Progenitor cell of endocrine pancreas (in vitro differentiated cells): ENCODE results near the gene PFAS. TPM values are rescaled to one million over a fixed set of nuclear protein-coding genes. Genes with fewer than 3 reads are reported as not detected.
A peak's percentile ranks its signal among the peaks of the same experiment; 100 is the strongest.

Experiments
- DNase-seq: peaks from one replicate; pipeline ENCODE4 v3.0.0; 2021; ENCODE audit warnings: low spot score; ENCODE audit not compliant: unreplicated experiment
- H3K27ac Mint-ChIP-seq: 2 replicates; pipeline ENCODE4 v1.8.0; 2021; ENCODE audit warnings: mild to moderate bottlenecking, moderate library complexity, mixed read lengths
- H3K27me3 Mint-ChIP-seq: 2 replicates; pipeline ENCODE4 v1.8.0; 2021; ENCODE audit warnings: mixed read lengths
- H3K36me3 Mint-ChIP-seq: 2 replicates; pipeline ENCODE4 v1.8.0; 2022; ENCODE audit warnings: mixed read lengths; ENCODE audit not compliant: insufficient read depth
- H3K4me1 Mint-ChIP-seq: 2 replicates; pipeline ENCODE4 v1.8.0; 2021; ENCODE audit warnings: low read depth, mixed read lengths
- H3K4me3 Mint-ChIP-seq: 2 replicates; pipeline ENCODE4 v1.8.0; 2021; ENCODE audit warnings: low read depth, mild to moderate bottlenecking, moderate library complexity, mixed read lengths
- H3K9me3 Mint-ChIP-seq: 2 replicates; pipeline ENCODE4 v1.8.0; 2021; ENCODE audit warnings: low read depth, mixed read lengths
- total RNA-seq: library from RNA; stranded (reverse); gene quantifications from 2 replicates; pipeline ENCODE4 v1.2.1, GENCODE V29; 2021
- TF ChIP-seq, protein P1 (sequence below): fragments of 200-600 bp; sonication (generic); IDR thresholded peaks from one replicate; pipeline ENCODE4 v1.5.0; 2021; ENCODE audit warnings: antibody characterized with exemption, mild to moderate bottlenecking; ENCODE audit not compliant: unreplicated experiment

Gene PFAS
- total RNA-seq, 1 donor from 2014 or later = 110 TPM

- peaks cover 12% of the 10 kb centered on the region for H3K4me1 Mint-ChIP-seq
- TF ChIP-seq, protein P1, sequence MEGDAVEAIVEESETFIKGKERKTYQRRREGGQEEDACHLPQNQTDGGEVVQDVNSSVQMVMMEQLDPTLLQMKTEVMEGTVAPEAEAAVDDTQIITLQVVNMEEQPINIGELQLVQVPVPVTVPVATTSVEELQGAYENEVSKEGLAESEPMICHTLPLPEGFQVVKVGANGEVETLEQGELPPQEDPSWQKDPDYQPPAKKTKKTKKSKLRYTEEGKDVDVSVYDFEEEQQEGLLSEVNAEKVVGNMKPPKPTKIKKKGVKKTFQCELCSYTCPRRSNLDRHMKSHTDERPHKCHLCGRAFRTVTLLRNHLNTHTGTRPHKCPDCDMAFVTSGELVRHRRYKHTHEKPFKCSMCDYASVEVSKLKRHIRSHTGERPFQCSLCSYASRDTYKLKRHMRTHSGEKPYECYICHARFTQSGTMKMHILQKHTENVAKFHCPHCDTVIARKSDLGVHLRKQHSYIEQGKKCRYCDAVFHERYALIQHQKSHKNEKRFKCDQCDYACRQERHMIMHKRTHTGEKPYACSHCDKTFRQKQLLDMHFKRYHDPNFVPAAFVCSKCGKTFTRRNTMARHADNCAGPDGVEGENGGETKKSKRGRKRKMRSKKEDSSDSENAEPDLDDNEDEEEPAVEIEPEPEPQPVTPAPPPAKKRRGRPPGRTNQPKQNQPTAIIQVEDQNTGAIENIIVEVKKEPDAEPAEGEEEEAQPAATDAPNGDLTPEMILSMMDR = no peak
Measured at GRCh38 chr17:8285270-8286181, 36.4 kb downstream of the PFAS start.

DNA sequence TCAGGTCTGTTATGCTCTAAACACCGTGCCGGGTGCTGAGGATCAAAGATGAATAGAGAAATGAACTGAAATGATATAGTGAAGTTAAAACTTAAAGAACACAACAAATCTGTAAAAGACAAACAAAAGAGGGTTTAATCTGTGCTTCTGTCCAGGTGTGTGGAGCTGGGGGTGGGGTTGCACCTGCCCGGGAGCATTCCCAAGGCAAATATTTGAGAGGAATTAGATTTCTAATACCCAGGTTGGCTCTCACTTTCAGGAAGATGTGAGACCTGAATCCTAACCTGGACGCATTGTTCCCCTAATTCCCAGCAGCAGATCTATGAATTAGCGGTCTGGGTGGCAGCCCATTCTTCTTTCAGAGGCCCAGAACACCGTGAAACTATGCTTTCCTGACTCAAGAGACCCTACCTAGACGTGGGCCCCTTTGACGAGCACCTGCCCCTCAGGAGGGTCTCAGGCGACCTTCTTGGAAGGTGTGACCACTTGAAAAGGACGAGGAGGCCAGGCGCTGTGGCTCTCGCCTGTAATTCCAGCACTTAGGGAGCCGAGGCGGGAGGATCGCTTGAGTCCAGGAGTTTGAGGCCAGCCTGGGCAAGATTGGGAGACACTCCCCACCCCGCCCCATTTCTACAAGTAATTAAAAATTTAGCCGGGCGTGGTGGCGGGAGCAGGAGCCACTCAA lies 38.7 kb downstream of the PFAS start:
- no peak for DNase-seq
- TF ChIP-seq, protein P1 = no peak
- Mint-ChIP-seq H3K4me3 (peak overlapping the region; percentile 89), H3K27me3 (no peaks in the 10 kb centered on the region), H3K27ac (peak overlapping the region; percentile 88), H3K4me1 (peaks cover 12% of the 10 kb centered on the region), H3K36me3 (peaks cover 1% of the 10 kb centered on the region), H3K9me3 (no peaks in the 10 kb centered on the region)

More at GRCh38 chr17:8285270-8286181, 36.4 kb downstream of the PFAS start:
- Mint-ChIP-seq H3K27me3 (no peaks in the 10 kb centered on the region), H3K27ac (peak overlapping the region; percentile 45), H3K9me3 (no peaks in the 10 kb centered on the region), H3K4me3 (no peak overlapping the region), H3K36me3 (peaks cover 1% of the 10 kb centered on the region)
- no peak for DNase-seq

DNA sequence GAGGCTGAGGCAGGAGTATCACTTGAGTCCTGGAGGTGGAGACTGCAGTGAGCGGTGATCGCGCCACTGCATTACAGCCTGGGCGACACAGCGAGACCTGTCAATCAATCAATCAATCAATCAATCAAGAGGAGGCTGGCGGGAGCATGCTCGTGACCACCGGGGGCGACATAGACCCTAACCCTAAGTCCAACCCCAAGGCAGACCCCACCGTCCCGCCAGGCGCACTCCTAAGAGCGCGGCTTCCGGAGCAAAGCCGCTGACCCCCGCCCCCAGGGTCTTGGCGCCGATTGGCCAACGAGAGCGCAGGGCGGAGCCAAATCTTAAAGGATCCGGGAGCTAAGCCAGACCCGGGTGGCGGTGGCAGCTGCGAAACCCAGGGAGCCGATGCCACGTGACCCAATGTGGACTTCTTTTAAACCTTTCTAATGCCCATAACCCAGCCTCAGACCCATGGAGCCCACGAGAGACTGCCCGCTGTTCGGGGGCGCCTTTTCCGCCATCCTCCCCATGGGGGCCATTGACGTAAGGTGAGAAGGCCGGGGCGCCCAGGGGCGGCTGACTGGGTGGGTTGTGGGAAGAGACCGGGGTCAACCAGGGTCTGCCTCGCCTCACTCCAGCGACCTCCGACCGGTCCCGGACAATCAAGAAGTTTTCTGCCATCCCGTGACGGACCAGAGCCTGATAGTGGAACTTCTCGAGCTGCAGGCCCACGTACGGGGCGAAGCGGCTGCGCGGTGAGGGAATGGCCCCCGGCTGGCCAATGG lies 39.4 kb downstream of the PFAS start, which contains the start of gene RANGRF:
Gene RANGRF, plus strand, starts transcription at position 335 of the 767 bp plus-strand sequence. Its CDS starts 119 bp downstream, at position 454.
- H3K9me3 Mint-ChIP-seq = no peaks in the 10 kb centered on the region
- peak within 1 kb of the TSS; percentile 88 for H3K27ac Mint-ChIP-seq
- TF ChIP-seq, protein P1 = no peak
- DNase-seq = peak; percentile 70
- H3K4me1 Mint-ChIP-seq = peaks cover 12% of the 10 kb centered on the region
- no peaks in the 10 kb centered on the region for H3K27me3 Mint-ChIP-seq
- H3K4me3 Mint-ChIP-seq = peak within 1 kb of the TSS; percentile 89
- peaks cover 1% of the 10 kb centered on the region for H3K36me3 Mint-ChIP-seq

GRCh38 chr17:8289103-8289397 lies 40.0 kb downstream of the PFAS start:
- H3K27me3 Mint-ChIP-seq = no peaks in the 10 kb centered on the region
- peaks cover 12% of the 10 kb centered on the region for H3K4me1 Mint-ChIP-seq
- H3K36me3 Mint-ChIP-seq = peaks cover 1% of the 10 kb centered on the region
- TF ChIP-seq, protein P1 = no peak
- H3K4me3 Mint-ChIP-seq = peak overlapping the region; percentile 89
- no peaks in the 10 kb centered on the region for H3K9me3 Mint-ChIP-seq
- peak overlapping the region; percentile 88 for H3K27ac Mint-ChIP-seq
- DNase-seq = no peak

GRCh38 chr17:8290043-8290442 lies 41.0 kb downstream of the PFAS start:
- Mint-ChIP-seq H3K27ac (no peak overlapping the region), H3K4me3 (peak overlapping the region; percentile 89), H3K36me3 (peaks cover 1% of the 10 kb centered on the region), H3K9me3 (no peaks in the 10 kb centered on the region), H3K4me1 (peaks cover 17% of the 10 kb centered on the region), H3K27me3 (no peaks in the 10 kb centered on the region)
- TF ChIP-seq, protein P1 = no peak
- DNase-seq = no peak
